ENCODE data around the gene MGA. TPM values are rescaled to one million over a fixed set of nuclear protein-coding genes. Genes with fewer than 3 reads are reported as not detected.

Gene MGA
- total RNA-seq, 1 donor from 2014 or later, result 25.0 TPM

DNA sequence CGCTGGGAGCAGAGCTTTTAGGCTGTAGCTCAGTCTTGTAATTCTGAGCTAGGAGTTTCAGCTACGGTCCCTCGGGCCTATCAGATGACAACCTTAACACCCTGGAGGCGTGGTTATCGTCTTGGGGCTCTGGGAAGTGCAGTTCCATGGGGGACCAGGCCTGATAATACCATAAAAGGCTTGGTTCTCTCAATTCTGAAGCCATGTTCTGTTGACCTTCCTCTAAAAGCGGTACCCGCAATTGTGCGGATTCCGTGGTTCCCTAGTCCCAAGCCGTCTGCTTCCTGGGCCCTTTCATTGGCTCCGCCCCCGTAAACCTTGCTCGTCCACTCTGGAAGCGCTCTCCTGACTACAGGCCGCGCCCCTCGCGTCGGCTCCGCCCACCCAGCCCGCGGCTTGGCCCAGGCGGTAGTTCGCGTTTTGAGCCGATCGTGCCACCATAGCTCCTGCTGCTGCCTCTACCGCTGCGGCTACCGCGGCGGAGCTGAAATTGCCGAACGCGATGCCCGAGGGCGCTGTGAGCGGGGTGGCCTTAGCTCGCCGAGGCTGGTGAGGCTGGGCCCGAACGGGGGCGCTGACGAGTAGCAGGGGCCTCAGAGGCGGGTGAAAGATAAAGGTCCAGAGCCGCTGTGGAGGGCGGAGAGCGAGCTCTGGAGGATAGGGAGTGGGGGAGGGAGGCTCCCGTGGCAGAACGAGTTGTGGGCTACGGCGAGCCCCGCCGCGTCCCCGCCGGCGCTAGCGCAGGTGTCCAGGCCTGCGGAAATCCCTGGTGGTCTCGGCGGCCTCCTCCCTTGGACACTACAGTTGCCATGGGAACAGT is 114.1 kb downstream of the MGA start, which contains the start of gene MAPKBP1:
Gene MAPKBP1 (plus strand): TSS at position 423 of the 820 bp plus-strand sequence. CDS start 792 bp downstream, outside the sequence.
- peak; percentile 98 for ATAC-seq (ENCODE audit: poor library complexity)
- peak; percentile 99 for DNase-seq
- intact Hi-C loops (cut with DNase I), result loop anchor here (1.0 kb wide), 1 partner anchor 37 kb away; no protein-coding TSS in a partner anchor

DNA sequence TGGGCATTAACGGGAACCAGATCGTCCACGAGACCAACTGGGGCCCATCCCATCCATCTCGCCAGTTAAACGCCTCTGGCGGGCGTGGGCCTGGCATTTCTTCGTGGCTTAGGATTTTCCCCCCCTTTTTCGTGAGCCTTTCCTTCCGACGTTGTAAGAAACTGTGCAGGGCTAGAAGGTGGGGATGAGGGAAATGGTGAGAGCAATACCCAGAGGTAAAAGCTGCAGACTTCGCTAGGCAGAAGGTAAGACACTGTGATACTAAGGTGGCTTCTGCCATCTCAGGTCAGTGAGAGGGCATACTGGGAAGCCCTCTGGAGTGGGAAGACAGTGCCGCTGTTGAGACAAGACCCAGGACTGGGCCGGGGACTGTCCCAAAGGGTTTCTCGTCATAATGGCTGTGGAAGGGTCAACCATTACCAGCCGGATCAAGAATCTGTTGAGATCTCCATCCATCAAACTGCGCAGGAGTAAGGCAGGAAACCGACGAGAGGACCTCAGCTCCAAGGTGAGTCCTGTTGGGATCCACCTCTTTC is 114.7 kb downstream of the MGA start:
- DNase-seq (no peak), ATAC-seq (ENCODE audit: poor library complexity) (no peak)
- intact Hi-C loops (cut with DNase I), result loop anchor here (1.0 kb wide), 1 partner anchor 36 kb away; no protein-coding TSS in a partner anchor

DNA sequence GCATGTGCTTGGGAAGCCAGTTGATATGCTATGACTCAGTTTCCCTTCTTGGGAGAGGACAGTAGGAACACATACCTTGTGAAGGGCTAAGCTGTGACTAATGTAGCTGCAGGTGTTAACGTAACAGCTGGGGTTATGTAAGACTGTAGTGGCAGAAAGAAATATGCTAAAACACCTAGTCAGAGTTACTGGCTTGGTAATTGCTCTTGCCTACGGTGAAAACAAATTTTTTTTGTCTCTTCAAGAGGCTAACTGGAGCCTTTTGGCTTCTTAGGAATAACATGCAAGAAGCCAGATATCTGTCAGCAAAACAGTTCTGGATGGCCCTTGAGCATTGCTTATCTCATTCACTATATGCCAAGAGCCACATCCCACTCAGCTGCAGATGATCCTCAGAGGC is 115.4 kb downstream of the MGA start:
- DNase-seq (no peak), ATAC-seq (ENCODE audit: poor library complexity) (no peak)
- intact Hi-C loops (cut with DNase I), result no loop called here

DNA sequence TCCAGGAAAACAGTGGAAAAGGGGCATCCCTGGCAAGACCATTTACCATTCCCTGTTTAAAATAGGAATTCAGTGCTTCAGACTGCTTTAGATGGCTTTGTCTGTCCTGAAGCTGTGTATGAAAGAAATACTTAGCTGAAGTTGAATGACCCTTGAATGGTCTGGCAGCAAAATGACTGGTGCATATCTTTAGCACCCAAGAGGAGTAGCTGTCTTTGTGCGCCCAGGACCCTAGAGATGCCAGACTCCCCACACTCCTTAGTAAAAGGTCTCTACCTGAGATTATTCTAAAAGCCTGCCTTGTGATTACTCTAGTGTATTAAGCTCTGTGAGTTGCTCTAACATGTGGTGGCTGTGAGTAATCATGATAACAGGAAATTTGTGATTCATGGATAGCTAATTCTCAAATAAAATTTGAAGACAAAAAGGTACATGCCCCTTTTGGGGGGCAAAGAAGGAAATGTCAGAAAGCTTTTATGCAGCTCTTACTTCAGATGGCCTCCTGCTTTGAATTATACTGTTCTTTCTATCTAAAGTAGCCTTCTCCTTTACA is 117.3 kb downstream of the MGA start:
- no peak for DNase-seq
- intact Hi-C loops (cut with DNase I), result no loop called here
- ATAC-seq (ENCODE audit: poor library complexity), result no peak

DNA sequence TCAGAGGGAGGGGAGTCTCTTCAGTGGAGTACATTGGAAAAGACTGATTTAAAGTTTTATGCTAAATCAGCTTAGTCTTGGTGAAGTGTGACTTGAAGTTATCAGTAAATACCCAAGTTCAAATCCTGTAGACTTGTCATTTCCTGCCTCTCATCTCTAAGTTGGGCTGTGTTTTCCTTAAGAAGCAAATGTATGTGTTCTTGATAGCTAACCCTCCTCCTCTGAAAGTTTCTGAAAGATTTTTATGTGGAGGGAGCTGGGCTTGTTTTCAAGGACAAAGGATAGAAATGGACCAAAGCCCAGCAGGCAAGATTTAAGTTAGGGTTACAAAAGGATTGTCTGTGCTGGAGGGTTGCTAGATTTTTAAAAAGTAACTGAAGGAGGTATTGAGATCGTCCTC is 118.3 kb downstream of the MGA start:
- intact Hi-C loops (cut with DNase I), result no loop called here
- ATAC-seq (ENCODE audit: poor library complexity) (no peak), DNase-seq (no peak)

DNA sequence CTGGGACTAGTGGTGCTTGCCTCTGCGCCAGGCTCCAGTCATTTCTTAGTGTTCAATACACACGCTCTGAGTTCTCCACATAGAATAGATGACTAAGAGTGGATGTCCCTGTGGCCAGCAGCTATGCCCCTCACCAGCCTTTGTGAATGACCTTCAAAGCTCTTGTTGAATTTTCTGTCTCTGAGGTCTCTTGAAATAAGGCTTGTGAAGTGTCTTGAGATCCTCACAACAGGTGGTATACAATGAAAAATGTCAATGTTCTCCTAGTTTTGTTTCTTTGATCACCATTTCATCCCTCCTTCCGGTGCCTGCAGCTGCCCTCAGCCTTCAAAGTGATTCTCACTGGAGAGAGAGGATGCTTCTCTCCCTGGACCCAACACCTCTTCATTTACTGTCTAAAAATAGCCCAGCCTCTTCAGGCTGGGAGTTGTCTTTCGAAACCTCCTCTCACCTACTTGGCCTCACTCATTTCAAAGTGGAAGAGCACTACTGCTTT is 119.5 kb downstream of the MGA start:
- DNase-seq, result no peak
- ATAC-seq (ENCODE audit: poor library complexity), result peak; percentile 84
- intact Hi-C loops (cut with DNase I), result no loop called here

DNA sequence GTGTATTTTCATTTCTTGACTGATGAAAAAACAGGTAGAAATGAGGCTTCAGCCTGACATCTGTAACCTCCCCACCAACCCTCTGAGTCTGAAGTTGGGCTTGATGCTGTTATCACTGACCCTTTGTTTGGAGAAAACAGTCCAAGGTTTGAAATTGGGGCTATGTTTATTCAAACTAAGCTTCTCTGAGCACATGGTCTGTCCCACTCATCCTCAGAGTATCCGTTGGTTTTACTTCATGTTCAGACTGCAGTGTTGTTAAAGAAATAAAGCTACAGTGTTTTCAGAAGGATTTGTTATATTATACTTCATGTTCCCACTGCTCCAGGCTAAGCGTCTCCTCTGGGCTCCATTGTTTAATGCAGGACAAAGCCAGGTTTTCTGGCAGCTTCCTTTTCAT is 120.1 kb downstream of the MGA start:
- no peak for ATAC-seq (ENCODE audit: poor library complexity)
- intact Hi-C loops (cut with DNase I), result no loop called here
- no peak for DNase-seq

DNA sequence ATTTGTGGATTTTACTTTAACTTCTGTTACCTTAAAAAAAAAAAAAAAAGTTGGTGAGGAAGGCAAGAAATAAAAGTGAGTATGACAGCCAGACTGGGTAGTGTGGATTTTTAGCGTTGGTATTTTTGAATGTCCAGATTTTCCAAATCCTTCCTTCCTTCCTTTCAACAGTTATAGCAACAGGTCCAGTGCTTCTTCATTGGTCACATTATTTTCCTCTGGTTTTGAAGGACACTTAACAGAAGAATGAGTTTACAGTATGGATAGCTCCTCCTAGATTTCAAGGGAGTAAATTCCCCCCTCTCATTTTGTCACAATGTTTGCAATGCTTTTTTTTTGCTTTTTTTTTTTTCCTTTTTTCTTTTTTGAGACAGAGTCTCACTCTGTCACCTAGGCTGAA is 120.5 kb downstream of the MGA start:
- intact Hi-C loops (cut with DNase I), result no loop called here
- DNase-seq, result no peak
- ATAC-seq (ENCODE audit: poor library complexity), result no peak

DNA sequence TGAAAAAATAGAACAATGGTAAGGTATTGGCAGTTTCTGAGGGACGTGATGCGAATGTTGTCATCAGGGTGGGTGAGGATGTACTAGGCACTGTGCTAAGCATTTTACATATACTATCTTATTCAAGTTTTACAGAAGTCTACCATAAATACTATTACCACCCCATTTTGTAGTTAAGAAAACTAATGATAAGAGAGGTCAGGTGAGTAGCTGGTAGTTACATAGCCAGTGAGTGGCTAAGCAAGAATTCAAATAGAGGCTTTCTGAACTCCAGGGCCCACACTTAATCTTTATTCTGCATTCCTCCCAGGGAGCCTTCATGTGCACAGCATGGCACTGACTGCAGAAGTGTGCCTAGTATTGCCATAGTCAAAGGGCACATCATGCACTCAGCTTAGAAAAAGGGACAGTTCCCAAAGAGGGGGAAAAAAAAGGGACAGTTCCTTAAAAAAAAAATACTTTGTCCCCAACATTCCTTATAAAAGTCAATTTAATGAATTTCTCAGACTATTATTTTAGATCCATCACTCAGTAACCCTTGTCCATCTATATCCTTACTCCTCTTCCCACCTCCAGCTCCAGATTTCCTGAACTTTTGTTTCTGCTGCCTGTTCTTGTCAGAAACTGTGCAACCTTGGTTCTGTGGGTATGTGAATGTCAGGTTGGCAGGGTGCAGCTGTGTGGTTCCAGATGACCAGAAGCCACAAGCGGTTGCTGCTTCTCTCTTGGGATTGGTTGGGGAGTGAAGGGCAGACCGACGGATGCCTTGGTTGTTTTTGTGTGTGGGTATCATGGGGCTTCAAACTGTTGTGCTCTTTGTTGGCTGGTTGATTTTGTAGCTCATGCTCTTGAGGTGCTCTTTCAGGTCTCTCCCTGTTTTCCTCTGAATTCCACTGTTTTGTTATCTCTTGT is 122.4 kb downstream of the MGA start:
- DNase-seq, result no peak
- intact Hi-C loops (cut with DNase I), result no loop called here
- no peak for ATAC-seq (ENCODE audit: poor library complexity)

DNA sequence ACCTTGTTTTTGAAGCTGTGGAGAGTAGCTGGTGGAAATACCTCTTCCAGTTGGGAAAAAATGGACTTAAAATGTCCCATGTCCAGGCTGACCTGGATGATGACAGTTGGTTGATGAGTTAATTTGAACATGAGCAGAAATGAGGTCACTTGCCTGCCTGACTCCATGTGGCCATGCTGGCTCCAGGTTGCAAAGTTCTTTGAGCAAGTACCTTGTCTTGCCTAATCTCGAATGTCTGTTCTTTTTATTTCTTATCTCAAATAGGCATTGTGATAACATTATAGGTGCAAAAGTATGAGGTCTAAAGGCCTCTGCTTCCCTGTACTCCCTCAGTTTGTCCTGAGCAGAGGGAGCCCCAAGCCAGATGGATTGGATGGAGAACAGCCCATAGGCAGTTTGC is 123.1 kb downstream of the MGA start:
- no peak for DNase-seq
- intact Hi-C loops (cut with DNase I), result no loop called here
- no peak for ATAC-seq (ENCODE audit: poor library complexity)

DNA sequence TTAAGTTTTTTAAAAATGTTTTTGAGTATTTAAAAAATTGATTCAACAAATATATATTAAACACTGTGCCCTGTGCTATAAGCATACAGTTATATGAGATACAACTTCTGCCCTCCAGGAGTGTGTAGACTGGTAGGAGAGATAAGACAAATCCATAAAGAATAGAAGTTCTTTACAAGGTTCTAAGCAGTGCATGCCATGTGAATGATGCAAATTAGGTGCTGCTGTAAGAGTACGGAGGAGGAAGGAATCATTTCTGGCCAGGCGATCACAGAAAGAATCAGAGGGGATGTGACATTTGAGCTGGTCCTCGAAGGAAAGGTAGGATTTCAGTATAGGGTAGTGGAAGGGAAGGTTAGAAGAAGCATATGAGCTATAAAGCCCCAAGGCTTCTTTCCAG is 128.1 kb downstream of the MGA start:
- intact Hi-C loops (cut with DNase I), result no loop called here
- DNase-seq (no peak), ATAC-seq (ENCODE audit: poor library complexity) (no peak)

DNA sequence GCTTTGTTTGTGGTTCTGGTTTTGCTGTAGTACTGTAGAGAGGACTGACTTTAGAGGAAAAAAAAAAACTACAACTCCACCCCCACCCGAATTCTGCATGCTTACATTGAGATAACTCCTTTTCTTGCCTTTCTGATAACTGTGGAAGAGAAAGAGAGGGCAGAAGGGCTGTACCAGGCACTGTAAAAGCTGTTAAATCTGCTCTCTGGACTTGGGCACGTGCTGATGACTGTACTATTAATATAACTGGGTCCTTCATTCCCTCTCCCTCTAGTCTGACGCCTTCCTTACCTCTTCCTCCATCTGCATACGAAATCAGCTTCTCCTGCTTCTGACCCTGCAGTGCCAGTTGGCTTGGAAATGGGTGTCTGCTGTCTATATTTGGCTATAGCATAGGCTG is 129.0 kb downstream of the MGA start:
- intact Hi-C loops (cut with DNase I), result no loop called here
- DNase-seq (no peak), ATAC-seq (ENCODE audit: poor library complexity) (peak; percentile 69)

DNA sequence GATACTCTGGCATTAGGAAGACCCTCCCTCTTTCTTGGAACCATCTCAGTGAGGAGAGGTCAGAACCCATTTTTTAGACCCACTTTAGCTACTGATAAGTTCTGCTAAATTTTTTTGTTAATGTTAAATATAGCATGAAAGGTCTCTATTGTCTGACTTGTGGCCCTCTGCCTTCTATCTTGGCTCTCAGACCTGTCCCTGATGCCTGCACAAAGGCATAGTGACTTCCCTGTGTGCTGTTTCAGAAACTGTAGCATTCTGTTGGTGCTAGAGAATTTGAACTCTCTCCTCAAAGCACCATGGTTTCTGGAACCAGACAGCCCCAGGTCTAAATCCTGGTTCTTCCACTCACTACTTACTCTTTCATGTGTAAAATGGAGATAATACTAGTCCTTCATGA is 129.5 kb downstream of the MGA start:
- intact Hi-C loops (cut with DNase I), result no loop called here
- ATAC-seq (ENCODE audit: poor library complexity) (no peak), DNase-seq (no peak)

DNA sequence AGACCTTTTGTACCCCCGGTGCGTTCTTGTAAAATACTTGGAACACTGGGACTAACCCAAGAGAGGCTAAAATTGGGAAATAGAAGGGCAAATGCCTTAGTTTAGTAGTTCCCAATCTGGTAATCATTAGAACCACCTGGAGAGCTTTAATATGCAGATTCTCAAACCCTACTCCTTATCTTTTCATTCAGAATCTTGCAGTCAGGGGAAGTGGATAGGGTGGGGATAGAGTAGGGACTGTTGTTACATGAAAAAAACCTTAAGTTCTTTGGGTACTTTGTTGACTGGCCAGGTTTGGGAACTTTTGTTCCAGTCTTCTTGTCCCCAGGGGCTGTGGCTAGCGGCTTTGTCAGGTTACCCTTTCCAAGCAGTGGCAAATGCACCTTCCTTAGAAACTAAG is 130.0 kb downstream of the MGA start:
- intact Hi-C loops (cut with DNase I), result no loop called here
- no peak for DNase-seq
- ATAC-seq (ENCODE audit: poor library complexity), result no peak

DNA sequence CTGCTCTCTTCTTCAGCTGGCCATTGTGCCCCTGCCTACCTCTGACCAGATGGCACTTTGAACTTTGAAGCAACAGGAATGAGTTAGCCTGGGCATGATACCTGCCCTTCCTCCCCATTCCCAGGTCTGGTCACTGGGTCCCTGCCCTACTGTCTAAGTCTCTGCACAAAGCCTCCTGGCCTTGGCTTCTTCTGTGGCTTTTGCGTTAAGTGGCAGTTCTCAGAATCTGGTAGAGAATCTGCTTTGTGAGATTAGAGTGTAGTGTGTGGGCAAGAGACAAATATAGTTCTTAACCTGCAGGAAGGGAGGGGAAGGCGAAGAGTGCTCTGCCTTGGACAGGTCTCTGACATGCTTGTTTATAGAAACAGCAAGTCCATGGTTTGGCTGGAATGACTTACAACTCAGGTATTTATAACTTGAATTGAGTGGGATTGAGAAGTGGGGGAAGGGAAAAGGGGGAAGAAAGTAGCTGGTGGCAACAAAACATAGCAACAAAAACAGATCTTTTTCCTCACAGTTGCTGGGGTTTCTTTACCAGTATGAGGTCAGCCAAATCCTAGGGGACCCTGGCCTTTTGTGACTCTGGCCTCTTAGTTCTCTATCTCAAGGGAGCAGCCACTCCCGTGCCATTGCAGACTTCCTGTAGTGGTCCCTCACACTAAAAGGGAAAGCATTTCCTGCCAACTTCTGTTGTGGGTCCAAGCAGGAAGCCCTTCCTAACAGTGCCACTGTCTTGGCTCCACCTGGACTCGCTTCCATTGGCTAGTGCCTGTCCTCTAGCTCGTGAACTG is 130.7 kb downstream of the MGA start:
- DNase-seq (no peak), ATAC-seq (ENCODE audit: poor library complexity) (peak; percentile 55)
- intact Hi-C loops (cut with DNase I), result no loop called here

DNA sequence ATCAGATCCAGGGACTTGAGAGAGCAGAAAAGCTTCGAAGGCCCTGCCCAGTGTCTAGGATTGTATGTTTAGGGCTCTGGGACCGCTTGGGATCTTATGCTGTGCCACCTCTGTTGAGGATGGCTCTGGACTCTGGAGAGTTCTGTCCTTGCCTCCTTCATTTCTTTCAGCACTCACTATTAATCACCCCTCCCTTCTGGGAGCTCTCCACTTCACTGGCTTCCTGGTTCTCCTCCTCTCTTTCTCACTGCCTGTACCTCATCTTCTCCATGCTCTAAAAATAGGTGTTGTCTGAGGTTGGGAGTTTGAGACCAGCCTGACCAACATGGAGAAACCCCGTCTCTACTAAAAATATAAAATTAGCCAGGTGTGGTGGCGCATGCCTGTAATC is 131.3 kb downstream of the MGA start:
- DNase-seq (no peak), ATAC-seq (ENCODE audit: poor library complexity) (no peak)
- intact Hi-C loops (cut with DNase I), result no loop called here

DNA sequence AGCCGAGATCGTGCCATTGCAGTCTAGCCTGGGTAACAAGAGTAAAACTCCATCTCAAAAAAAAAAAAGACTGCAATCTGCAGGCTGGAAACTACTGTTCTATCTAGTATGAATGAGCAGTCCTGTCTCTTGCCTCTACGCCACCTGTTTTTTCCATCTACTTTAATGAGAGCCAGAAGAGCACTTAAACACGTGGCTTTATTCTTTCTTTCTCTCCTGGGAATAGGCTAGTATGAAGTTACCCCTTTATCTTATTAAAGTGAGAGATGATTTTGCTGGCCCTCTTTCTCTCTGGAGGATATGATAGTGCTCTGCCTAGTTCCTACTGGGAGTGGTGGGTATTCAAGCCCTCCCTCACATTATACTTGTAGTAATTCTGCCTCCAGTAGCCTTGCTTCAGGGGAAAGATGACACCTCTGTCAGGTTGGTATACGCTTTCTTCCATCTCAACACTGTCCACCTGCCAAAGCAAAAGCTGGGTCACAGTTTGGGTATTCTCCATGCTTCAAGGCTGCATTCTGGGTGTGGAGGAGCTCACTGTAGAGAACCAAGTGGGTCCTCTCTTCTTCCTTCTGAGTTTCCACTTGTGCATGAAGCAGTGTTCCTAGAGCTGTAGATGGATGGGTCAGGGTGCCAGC is 131.9 kb downstream of the MGA start:
- intact Hi-C loops (cut with DNase I), result no loop called here
- no peak for ATAC-seq (ENCODE audit: poor library complexity)
- no peak for DNase-seq

DNA sequence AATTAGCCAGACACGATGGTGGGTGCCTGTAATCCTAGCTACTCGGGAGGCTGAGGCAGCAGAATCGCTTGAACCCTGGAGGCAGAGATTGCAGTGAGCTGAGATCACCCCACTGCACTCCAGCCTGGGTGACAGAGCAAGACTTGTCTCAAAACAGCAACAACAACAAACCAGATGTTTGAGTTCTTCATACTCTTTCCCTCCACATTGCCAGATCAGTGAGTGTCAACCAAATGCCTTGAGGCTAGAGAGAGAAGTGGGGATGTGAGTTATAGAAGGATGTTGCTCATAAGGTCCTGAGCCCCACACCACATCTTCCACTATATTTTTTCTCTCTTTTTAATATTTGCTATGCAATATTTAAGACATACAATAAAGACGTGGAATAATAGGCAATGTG is 133.9 kb downstream of the MGA start:
- no peak for DNase-seq
- no peak for ATAC-seq (ENCODE audit: poor library complexity)
- intact Hi-C loops (cut with DNase I), result no loop called here

Data from Right ventricle myocardium superior (tissue), 1 donor.